DMS114 treated with DMSO at 0.1 percent for 48 hours (cell line): Measurements from ENCODE around the gene ATP5F1C.

ENCODE experiments used
- DNase-seq: peaks from one replicate; lab custom pipeline; 2025; ENCODE audit not compliant: unreplicated experiment; lab: John Stamatoyannopoulos, UW

ATP5F1C gene

GRCh38 chr10:7836571-7836970, 48.6 kb downstream of the ATP5F1C start:
- no peak for DNase-seq

- no peak for DNase-seq
Measured at GRCh38 chr10:7846591-7846990, 58.6 kb downstream of the ATP5F1C start.

- DNase-seq, result no peak
Measured at GRCh38 chr10:7853226-7853842, 65.4 kb downstream of the ATP5F1C start.

GRCh38 chr10:7853890-7854289, 65.9 kb downstream of the ATP5F1C start:
- no peak for DNase-seq

GRCh38 chr10:7855205-7855604, 67.2 kb downstream of the ATP5F1C start:
- no peak for DNase-seq

GRCh38 chr10:7856678-7857077, 68.7 kb downstream of the ATP5F1C start:
- DNase-seq, result no peak

- no peak for DNase-seq
Measured at GRCh38 chr10:7857262-7857661, 69.3 kb downstream of the ATP5F1C start.
